HG03025 (cell line): ENCODE results near the gene NUP85.
"Not testable (repeated sequence)": the region's sequence is repeated elsewhere in the genome, so short reads cannot be mapped to it uniquely, and the experiment has no call there.

Experiments
- ATAC-seq: cut with Tn5 transposase; IDR thresholded peaks from one replicate; pipeline ENCODE4 v1.9.1; 2021; ENCODE audit warnings: mild to moderate bottlenecking, moderate library complexity; ENCODE audit not compliant: unreplicated experiment, low FRiP score

NUP85 gene

GRCh38 chr17:75266316-75267152 is 61.1 kb downstream of the NUP85 start:
- no peak for ATAC-seq

GRCh38 chr17:75267153-75267410 is 61.6 kb downstream of the NUP85 start:
- ATAC-seq = no peak

- ATAC-seq = no peak
Observed at GRCh38 chr17:75267411-75268232, 62.1 kb downstream of the NUP85 start.

- ATAC-seq = no peak
Observed at GRCh38 chr17:75269844-75270217, 64.4 kb downstream of the NUP85 start.

- ATAC-seq = peak; percentile 40
Observed at GRCh38 chr17:75270218-75270965, 64.9 kb downstream of the NUP85 start.

- no peak for ATAC-seq
Observed at GRCh38 chr17:75270966-75271232, 65.4 kb downstream of the NUP85 start, which contains the start of gene MIF4GD. Gene MIF4GD (minus strand): TSS chr17:75271231. CDS start chr17:75270195, 1,036 bp downstream.

- ATAC-seq = peak; percentile 47
Observed at GRCh38 chr17:75271233-75271954, 65.9 kb downstream of the NUP85 start.

- ATAC-seq = no peak
Observed at GRCh38 chr17:75271955-75272847, 66.7 kb downstream of the NUP85 start.

- no peak for ATAC-seq
Observed at GRCh38 chr17:75272848-75273184, 67.3 kb downstream of the NUP85 start.

GRCh38 chr17:75273977-75274708 is 68.7 kb downstream of the NUP85 start:
- no peak for ATAC-seq

GRCh38 chr17:75277664-75278071 is 72.2 kb downstream of the NUP85 start:
- ATAC-seq = no peak

- not testable (repeated sequence) for ATAC-seq
Observed at GRCh38 chr17:75280189-75280588, 74.7 kb downstream of the NUP85 start.

- no peak for ATAC-seq
Observed at GRCh38 chr17:75285123-75285522, 79.6 kb downstream of the NUP85 start.
